ENCODE data around the gene PPP1R13B.
A peak's percentile ranks its signal among the peaks of the same experiment; 100 is the strongest.
"Not testable (repeated sequence)": the region's sequence is repeated elsewhere in the genome, so short reads cannot be mapped to it uniquely, and the experiment has no call there.

The PPP1R13B gene

GRCh38 chr14:103693515-103693914, 153.9 kb downstream of the PPP1R13B start:
- no peak overlapping the region for H3K4me3 ChIP-seq (ENCODE audit: low read depth, low read length)
- ChIA-PET CTCF (interaction anchor here (0.9 kb wide), 1 partner anchor 23 kb away, joined by 5 read pairs; no protein-coding TSS in a partner anchor), POLR2A (no interaction called here)
- H3K9me3 ChIP-seq (ENCODE audit: control insufficient read depth, insufficient read depth, low read depth, low read length) = no peaks in the 10 kb centered on the region
- H3K36me3 ChIP-seq (ENCODE audit: control insufficient read depth in 2 of 2, insufficient read depth in 1 of 2, low read length in 2 of 2) = peaks cover 14 to 69% of the 10 kb centered on the region in 2 experiments; a peak in 2 of 3 replicates
- no peak overlapping the region for H3K27ac ChIP-seq (ENCODE audit: extremely low read depth, low read depth, low read length)
- TF ChIP-seq KLF1 (tag by site-specific recombination; IDR thresholded peaks at IDR 0.05) (peak; percentile 96), KLF8 (tag by site-specific recombination; IDR thresholded peaks at IDR 0.05) (peak; percentile 74), ZNF37A (tag by site-specific recombination; IDR thresholded peaks at IDR 0.05) (no peak)
- peaks cover 11% of the 10 kb centered on the region for H3K4me1 ChIP-seq (ENCODE audit: control insufficient read depth, insufficient read depth, low read length)

DNA sequence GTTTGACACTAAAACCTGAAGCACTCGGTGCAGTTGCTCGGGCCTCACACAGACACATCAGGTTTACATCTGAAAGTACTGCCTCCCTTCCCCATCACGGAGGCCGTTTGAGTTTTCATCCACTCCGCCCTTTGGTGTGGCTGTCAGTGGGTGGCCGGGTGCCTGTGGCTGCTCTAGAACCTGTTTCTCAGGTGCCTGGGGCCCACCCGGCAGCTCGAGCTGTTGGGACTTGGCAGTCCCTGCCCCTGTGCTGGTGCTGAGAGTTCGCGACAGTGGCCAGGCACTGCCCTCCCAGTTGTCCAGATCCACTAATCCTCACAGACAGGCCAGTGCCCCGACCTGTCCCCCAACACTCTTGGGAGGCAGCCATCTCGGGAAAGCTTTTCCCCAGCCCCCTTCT, 154.5 kb downstream of the PPP1R13B start:
- TF ChIP-seq ZFP69B (tag by site-specific recombination; IDR thresholded peaks at IDR 0.05) (peak; percentile 43; the same call in 1 of the 2 replicates), ZNF350 (tag by site-specific recombination; IDR thresholded peaks at IDR 0.05) (no peak)
- Histone ChIP-seq H3K4me3 (ENCODE audit: low read depth, low read length) (no peak overlapping the region), H3K27ac (ENCODE audit: extremely low read depth, low read depth, low read length) (peak overlapping the region; percentile 24; the same call in 1 of the 2 replicates), H3K4me1 (ENCODE audit: control insufficient read depth, insufficient read depth, low read length) (peaks cover 11% of the 10 kb centered on the region), H3K9me3 (ENCODE audit: control insufficient read depth, insufficient read depth, low read depth, low read length) (no peaks in the 10 kb centered on the region), H3K36me3 (ENCODE audit: control insufficient read depth in 2 of 2, insufficient read depth in 1 of 2, low read length in 2 of 2) (peaks cover 18 to 68% of the 10 kb centered on the region in 2 experiments; a peak in 2 of 3 replicates)
- POLR2A ChIA-PET = no interaction called here
- CTCF ChIA-PET = interaction anchor here (0.6 to 1.4 kb wide), 2 partner anchors 13 to 192 kb away, joined by 3 to 5 read pairs; no protein-coding TSS in a partner anchor

- POLR2A ChIA-PET = no interaction called here
- H3K4me3 ChIP-seq (ENCODE audit: low read depth, low read length) = no peak overlapping the region
- no peak overlapping the region for H3K27ac ChIP-seq (ENCODE audit: extremely low read depth, low read depth, low read length)
- CTCF ChIA-PET = interaction anchor here (1.4 kb wide), 1 partner anchor 12 kb away, joined by 3 read pairs; no protein-coding TSS in a partner anchor
- no peak for TF ChIP-seq ZNF621 (tag by site-specific recombination; IDR thresholded peaks at IDR 0.05)
- no peak for TF ChIP-seq ZBTB49 (tag by site-specific recombination; IDR thresholded peaks at IDR 0.05; ENCODE audit: low read depth)
- TF ChIP-seq TSHZ1 (tag by site-specific recombination; IDR thresholded peaks at IDR 0.05; ENCODE audit: borderline replicate concordance) = no peak
- no peak for TF ChIP-seq ZNF426 (tag by site-specific recombination; IDR thresholded peaks at IDR 0.05)
- no peak for TF ChIP-seq ZNF202 (tag by site-specific recombination; IDR thresholded peaks at IDR 0.05; ENCODE audit: borderline replicate concordance)
- no peak for TF ChIP-seq ZFP3 (tag by site-specific recombination; IDR thresholded peaks at IDR 0.05; ENCODE audit: low read depth)
- no peak for TF ChIP-seq ZNF335 (tag by site-specific recombination; conservative IDR thresholded peaks at IDR 0.05)
- no peak for TF ChIP-seq SETDB1 (IDR thresholded peaks at IDR 0.05; ENCODE audit: insufficient read length, low read length)
- no peak for TF ChIP-seq ZSCAN30 (tag by site-specific recombination; IDR thresholded peaks at IDR 0.05)
- no peak for TF ChIP-seq YY1 (tag by site-specific recombination; IDR thresholded peaks at IDR 0.05)
- TF ChIP-seq, protein P1, sequence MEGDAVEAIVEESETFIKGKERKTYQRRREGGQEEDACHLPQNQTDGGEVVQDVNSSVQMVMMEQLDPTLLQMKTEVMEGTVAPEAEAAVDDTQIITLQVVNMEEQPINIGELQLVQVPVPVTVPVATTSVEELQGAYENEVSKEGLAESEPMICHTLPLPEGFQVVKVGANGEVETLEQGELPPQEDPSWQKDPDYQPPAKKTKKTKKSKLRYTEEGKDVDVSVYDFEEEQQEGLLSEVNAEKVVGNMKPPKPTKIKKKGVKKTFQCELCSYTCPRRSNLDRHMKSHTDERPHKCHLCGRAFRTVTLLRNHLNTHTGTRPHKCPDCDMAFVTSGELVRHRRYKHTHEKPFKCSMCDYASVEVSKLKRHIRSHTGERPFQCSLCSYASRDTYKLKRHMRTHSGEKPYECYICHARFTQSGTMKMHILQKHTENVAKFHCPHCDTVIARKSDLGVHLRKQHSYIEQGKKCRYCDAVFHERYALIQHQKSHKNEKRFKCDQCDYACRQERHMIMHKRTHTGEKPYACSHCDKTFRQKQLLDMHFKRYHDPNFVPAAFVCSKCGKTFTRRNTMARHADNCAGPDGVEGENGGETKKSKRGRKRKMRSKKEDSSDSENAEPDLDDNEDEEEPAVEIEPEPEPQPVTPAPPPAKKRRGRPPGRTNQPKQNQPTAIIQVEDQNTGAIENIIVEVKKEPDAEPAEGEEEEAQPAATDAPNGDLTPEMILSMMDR (tag by site-specific recombination; IDR thresholded peaks at IDR 0.05) = no peak
- no peak for TF ChIP-seq ZNF658 (tag by site-specific recombination; IDR thresholded peaks at IDR 0.05)
- no peak for TF ChIP-seq ZBTB1 (tag by site-specific recombination; IDR thresholded peaks at IDR 0.05)
- no peak for TF ChIP-seq ZNF561 (tag by site-specific recombination; IDR thresholded peaks at IDR 0.05; ENCODE audit: borderline replicate concordance)
- no peak for TF ChIP-seq MYNN (tag by site-specific recombination; IDR thresholded peaks at IDR 0.05; ENCODE audit: borderline replicate concordance)
- TF ChIP-seq SALL2 (tag by site-specific recombination; IDR thresholded peaks at IDR 0.05; ENCODE audit: borderline replicate concordance) = no peak
- H3K4me1 ChIP-seq (ENCODE audit: control insufficient read depth, insufficient read depth, low read length) = peaks cover 11% of the 10 kb centered on the region
- peaks cover 20 to 66% of the 10 kb centered on the region in 2 experiments for H3K36me3 ChIP-seq (ENCODE audit: control insufficient read depth in 2 of 2, insufficient read depth in 1 of 2, low read length in 2 of 2)
- no peaks in the 10 kb centered on the region for H3K9me3 ChIP-seq (ENCODE audit: control insufficient read depth, insufficient read depth, low read depth, low read length)
Measured at GRCh38 chr14:103692159-103692558, 155.2 kb downstream of the PPP1R13B start.

DNA sequence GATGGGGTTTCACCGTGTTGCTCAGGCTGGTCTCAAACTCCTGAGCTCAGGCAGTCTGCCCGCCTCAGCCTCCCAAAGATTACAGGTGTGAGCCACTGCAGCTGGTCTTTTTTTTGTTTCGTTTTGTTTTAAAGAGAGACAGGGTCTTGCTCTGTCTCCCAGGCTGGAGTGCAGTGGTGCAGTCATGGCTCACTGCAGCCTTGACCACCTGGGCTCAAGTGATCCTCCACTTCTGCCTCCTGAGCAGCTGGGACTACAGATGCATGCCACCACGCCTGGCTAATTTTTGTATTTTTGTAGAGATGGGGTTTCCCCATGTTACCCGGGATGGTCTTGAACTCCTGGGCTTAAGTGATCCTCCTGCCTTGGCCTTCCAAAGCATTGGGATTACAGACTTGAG, 155.7 kb downstream of the PPP1R13B start:
- CTCF ChIA-PET = interaction anchor here (0.6 to 1.4 kb wide), 3 partner anchors 12 to 134 kb away, joined by 3 read pairs; no protein-coding TSS in a partner anchor
- H3K36me3 ChIP-seq (ENCODE audit: control insufficient read depth in 2 of 2, insufficient read depth in 1 of 2, low read length in 2 of 2) = peaks cover 23 to 69% of the 10 kb centered on the region in 2 experiments
- POLR2A ChIA-PET; H3K4me1 ChIP-seq (ENCODE audit: control insufficient read depth, insufficient read depth, low read length); H3K27ac ChIP-seq (ENCODE audit: extremely low read depth, low read depth, low read length); H3K9me3 ChIP-seq (ENCODE audit: control insufficient read depth, insufficient read depth, low read depth, low read length); H3K4me3 ChIP-seq (ENCODE audit: low read depth, low read length): not testable (repeated sequence)

Measured in HEK293 (cell line).